Measurements from ENCODE around the gene C2CD2.

GRCh38 chr21:41980561-41980960 lies 26.7 kb upstream of the C2CD2 start:
- TF ChIP-seq SIN3A (IDR thresholded peaks at IDR 0.05; ENCODE audit: borderline replicate concordance, insufficient read depth, low read length) (no peak), REST (IDR thresholded peaks at IDR 0.05; ENCODE audit: insufficient read depth in 1 of 2, low read depth in 2 of 2, low read length in 2 of 2) (no peak)

All from PFSK-1 (cell line).